Measurements from ENCODE around the gene CLDND2. TPM values are rescaled to one million over a fixed set of nuclear protein-coding genes. Genes with fewer than 3 reads are reported as not detected.

CLDND2 gene
- total RNA-seq, 2 experiments from 2014 or later, result 0.60 to 0.84 TPM

GRCh38 chr19:51389143-51389542 is 20.3 kb upstream of the CLDND2 start:
- no peak for ATAC-seq (ENCODE audit: poor library complexity)
- Histone ChIP-seq H3K27me3 (ENCODE audit: control insufficient read depth in 1 of 2, insufficient read depth in 2 of 2, low read length in 2 of 2) (no peaks in the 10 kb centered on the region), H3K4me3 (ENCODE audit: low read length) (no peak overlapping the region), H3K4me1 (ENCODE audit: insufficient read depth, low read length) (peaks cover 19% of the 10 kb centered on the region), H3K27ac (ENCODE audit: low read depth in 1 of 2, low read length in 2 of 2) (no peak overlapping the region), H3K9me3 (ENCODE audit: control insufficient read depth in 1 of 2, insufficient read depth in 1 of 2, low read length in 2 of 2) (no peaks in the 10 kb centered on the region), H3K36me3 (ENCODE audit: insufficient read depth, low read length) (no peaks in the 10 kb centered on the region)
- CTCF ChIA-PET, result no interaction called here
- TF ChIP-seq, protein P1, sequence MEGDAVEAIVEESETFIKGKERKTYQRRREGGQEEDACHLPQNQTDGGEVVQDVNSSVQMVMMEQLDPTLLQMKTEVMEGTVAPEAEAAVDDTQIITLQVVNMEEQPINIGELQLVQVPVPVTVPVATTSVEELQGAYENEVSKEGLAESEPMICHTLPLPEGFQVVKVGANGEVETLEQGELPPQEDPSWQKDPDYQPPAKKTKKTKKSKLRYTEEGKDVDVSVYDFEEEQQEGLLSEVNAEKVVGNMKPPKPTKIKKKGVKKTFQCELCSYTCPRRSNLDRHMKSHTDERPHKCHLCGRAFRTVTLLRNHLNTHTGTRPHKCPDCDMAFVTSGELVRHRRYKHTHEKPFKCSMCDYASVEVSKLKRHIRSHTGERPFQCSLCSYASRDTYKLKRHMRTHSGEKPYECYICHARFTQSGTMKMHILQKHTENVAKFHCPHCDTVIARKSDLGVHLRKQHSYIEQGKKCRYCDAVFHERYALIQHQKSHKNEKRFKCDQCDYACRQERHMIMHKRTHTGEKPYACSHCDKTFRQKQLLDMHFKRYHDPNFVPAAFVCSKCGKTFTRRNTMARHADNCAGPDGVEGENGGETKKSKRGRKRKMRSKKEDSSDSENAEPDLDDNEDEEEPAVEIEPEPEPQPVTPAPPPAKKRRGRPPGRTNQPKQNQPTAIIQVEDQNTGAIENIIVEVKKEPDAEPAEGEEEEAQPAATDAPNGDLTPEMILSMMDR (IDR thresholded peaks at IDR 0.05), result no peak
- POLR2A ChIA-PET, result no interaction called here
- intact Hi-C loops (cut with DNase I, micrococcal nuclease), result no loop called here
- Mint-ChIP-seq H3K9me3 (no peaks in the 10 kb centered on the region), H3K4me1 (ENCODE audit: low read depth) (peaks cover 15% of the 10 kb centered on the region), H3K27ac (no peak overlapping the region), H3K36me3 (ENCODE audit: low read depth) (no peaks in the 10 kb centered on the region), H3K4me3 (no peak overlapping the region), H3K27me3 (no peaks in the 10 kb centered on the region)
- no peak for DNase-seq

- DNase-seq (no peak), ATAC-seq (ENCODE audit: poor library complexity) (no peak)
- Histone ChIP-seq H3K9me3 (ENCODE audit: control insufficient read depth in 1 of 2, insufficient read depth in 1 of 2, low read length in 2 of 2) (no peaks in the 10 kb centered on the region), H3K4me1 (ENCODE audit: insufficient read depth, low read length) (peaks cover 12% of the 10 kb centered on the region), H3K27ac (ENCODE audit: low read depth in 1 of 2, low read length in 2 of 2) (no peak within 1 kb of the TSS), H3K27me3 (ENCODE audit: control insufficient read depth in 1 of 2, insufficient read depth in 2 of 2, low read length in 2 of 2) (no peaks in the 10 kb centered on the region), H3K4me3 (ENCODE audit: low read length) (no peak within 1 kb of the TSS), H3K36me3 (ENCODE audit: insufficient read depth, low read length) (no peaks in the 10 kb centered on the region)
- TF ChIP-seq, protein P1 (IDR thresholded peaks at IDR 0.05), result no peak
- CTCF ChIA-PET, result no interaction called here
- intact Hi-C loops (cut with DNase I, micrococcal nuclease), result no loop called here
- H3K27me3 Mint-ChIP-seq, result no peaks in the 10 kb centered on the region
- H3K4me3 Mint-ChIP-seq, result no peak within 1 kb of the TSS
- POLR2A ChIA-PET, result no interaction called here
- no peaks in the 10 kb centered on the region for H3K9me3 Mint-ChIP-seq
- no peaks in the 10 kb centered on the region for H3K36me3 Mint-ChIP-seq (ENCODE audit: low read depth)
- H3K4me1 Mint-ChIP-seq (ENCODE audit: low read depth), result peaks cover 10% of the 10 kb centered on the region
- H3K27ac Mint-ChIP-seq, result no peak within 1 kb of the TSS
Observed at GRCh38 chr19:51387924-51388389, 19.2 kb upstream of the CLDND2 start, which contains the start of gene LIM2. TSS of gene LIM2 (minus strand) at chr19:51387974. CDS start at chr19:51387443, 531 bp downstream.

DNA sequence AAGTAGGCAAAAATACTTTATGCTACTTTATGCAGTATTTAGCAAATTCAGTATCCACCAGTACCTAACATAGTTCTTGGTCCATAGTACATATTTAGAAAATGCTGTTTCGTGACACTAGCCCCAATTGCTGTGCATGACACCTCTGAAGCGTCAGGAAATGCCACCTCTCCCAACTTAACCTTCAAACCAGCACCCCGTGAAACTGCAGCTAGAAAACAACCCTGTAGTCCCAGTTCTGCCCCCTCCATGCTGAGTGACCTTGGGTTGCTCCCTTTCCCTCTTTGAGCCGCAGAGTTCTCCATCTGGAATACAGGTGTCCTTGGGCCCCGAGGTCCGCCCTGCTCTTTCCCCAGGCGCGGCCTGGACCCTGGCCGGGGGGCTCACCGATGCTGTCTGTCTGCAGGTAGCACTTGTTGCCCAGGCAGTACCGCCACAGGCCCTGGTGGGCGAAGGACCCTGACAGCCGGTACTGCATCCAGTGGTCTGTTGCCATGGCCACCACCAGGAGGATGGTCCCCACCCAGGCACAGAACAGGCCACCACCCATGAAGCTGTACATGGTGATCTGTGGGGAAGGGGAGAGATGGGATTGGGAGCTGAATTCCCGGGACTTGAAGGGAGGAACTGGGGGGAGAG is 18.2 kb upstream of the CLDND2 start:
- no peak overlapping the region for H3K27ac ChIP-seq (ENCODE audit: low read depth in 1 of 2, low read length in 2 of 2)
- intact Hi-C loops (cut with DNase I, micrococcal nuclease), result no loop called here
- Mint-ChIP-seq H3K9me3 (no peaks in the 10 kb centered on the region), H3K27me3 (no peaks in the 10 kb centered on the region), H3K36me3 (ENCODE audit: low read depth) (no peaks in the 10 kb centered on the region), H3K27ac (no peak overlapping the region), H3K4me3 (no peak overlapping the region), H3K4me1 (ENCODE audit: low read depth) (peaks cover 10% of the 10 kb centered on the region)
- ChIA-PET CTCF (no interaction called here), POLR2A (no interaction called here)
- TF ChIP-seq, protein P1 (IDR thresholded peaks at IDR 0.05), result no peak
- no peaks in the 10 kb centered on the region for H3K27me3 ChIP-seq (ENCODE audit: control insufficient read depth in 1 of 2, insufficient read depth in 2 of 2, low read length in 2 of 2)
- peaks cover 0 to under 1% of the 10 kb centered on the region in 2 experiments for H3K9me3 ChIP-seq (ENCODE audit: control insufficient read depth in 1 of 2, insufficient read depth in 1 of 2, low read length in 2 of 2)
- H3K4me3 ChIP-seq (ENCODE audit: low read length), result no peak overlapping the region
- DNase-seq (peak in 1 of 14 experiments; percentile 54), ATAC-seq (ENCODE audit: poor library complexity) (no peak)
- no peaks in the 10 kb centered on the region for H3K36me3 ChIP-seq (ENCODE audit: insufficient read depth, low read length)
- H3K4me1 ChIP-seq (ENCODE audit: insufficient read depth, low read length), result peaks cover 12% of the 10 kb centered on the region
